H1 (cell line): Measurements from ENCODE around the gene TAB3. TPM values are rescaled to one million over a fixed set of nuclear protein-coding genes. Genes with fewer than 3 reads are reported as not detected.

Experiments
- CTCF ChIA-PET: fragments of 300-600 bp; sonication (Branson Sonifier 250); formaldehyde crosslinking; loops from one replicate; lab custom pipeline; 2021; ENCODE audit not compliant: partially characterized antibody; lab: Charles Lee
- POLR2A ChIA-PET: fragments of 300-600 bp; sonication (Branson Sonifier 250); formaldehyde crosslinking; loops from one replicate; lab custom pipeline; 2021; ENCODE audit warnings: inconsistent platforms; ENCODE audit not compliant: partially characterized antibody; lab: Charles Lee
- DNase-seq, 2 experiments: peaks; one replicate each; pipeline versions ENCODE4 v3.0.0 to v3.0.0-alpha.2; 2010 to 2022; ENCODE audit warnings: low spot score in 2 of 2, low read depth in 1 of 2, mixed read lengths in 1 of 2
- FAIRE-seq: peaks from 2 replicates; lab custom pipeline; 2011; peaks lifted over from hg19 to GRCh38; lab: Jason Lieb, UNC
- H2AFZ ChIP-seq: 2 replicates; pipeline ENCODE4 v1.8.1; 2012; ENCODE audit warnings: low read length, inconsistent platforms
- H2AK5ac ChIP-seq: 2 replicates; pipeline ENCODE4 v1.6.1; 2013; ENCODE audit warnings: low read depth, low read length
- H2BK120ac ChIP-seq: replicated peaks from 2 replicates; pipeline ENCODE3; 2013; ENCODE audit warnings: low read depth, low read length, inconsistent platforms
- H2BK12ac ChIP-seq: 2 replicates; pipeline ENCODE4 v1.6.1; 2013; ENCODE audit warnings: low read depth, low read length
- H2BK15ac ChIP-seq: 2 replicates; pipeline ENCODE4 v1.6.1; 2013; ENCODE audit warnings: low read length
- H2BK20ac ChIP-seq: 2 replicates; pipeline ENCODE4 v1.6.1; 2013; ENCODE audit warnings: low read length
- H2BK5ac ChIP-seq: 2 replicates; pipeline ENCODE4 v1.6.1; 2013; ENCODE audit warnings: low read depth, low read length
- H3K14ac ChIP-seq: 2 replicates; pipeline ENCODE4 v1.6.1; 2013; ENCODE audit warnings: inconsistent platforms; ENCODE audit not compliant: insufficient read length
- H3K18ac ChIP-seq: 2 replicates; pipeline ENCODE4 v1.6.1; 2013; ENCODE audit warnings: low read length; ENCODE audit errors: extremely low read depth
- H3K23ac ChIP-seq: 2 replicates; pipeline ENCODE4 v1.6.1; 2013; ENCODE audit warnings: inconsistent platforms; ENCODE audit not compliant: insufficient read length
- H3K23me2 ChIP-seq: 2 replicates; pipeline ENCODE4 v1.6.1; 2013; ENCODE audit warnings: low read depth, low read length
- H3K27ac ChIP-seq: 2 replicates; pipeline ENCODE4 v1.6.1; 2011; ENCODE audit warnings: low read depth, low read length, inconsistent platforms
- H3K27me3 ChIP-seq, 4 experiments: replicated peaks in 1 of 4; 1 replicate in 1 of 4; 2 replicates in 3 of 4; pipeline versions ENCODE4 v1.6.1 to v1.8.1; 2011 to 2013; ENCODE audit warnings: low read length in 3 of 4, mild to moderate bottlenecking in 3 of 4, inconsistent platforms in 2 of 4, mixed read lengths in 2 of 4, moderate library complexity in 1 of 4; ENCODE audit not compliant: control insufficient read depth in 3 of 4, insufficient read depth in 3 of 4; ENCODE audit errors: extremely low read depth in 1 of 4
- H3K36me3 ChIP-seq, 4 experiments: 2 replicates each; pipeline versions ENCODE4 v1.6.1 to v1.8.1; 2011 to 2013; ENCODE audit warnings: mild to moderate bottlenecking in 4 of 4, low read length in 3 of 4, moderate library complexity in 2 of 4, control low read depth in 1 of 4, inconsistent platforms in 1 of 4; ENCODE audit not compliant: insufficient read depth in 4 of 4, control insufficient read depth in 2 of 4
- H3K4ac ChIP-seq: replicated peaks from 2 replicates; pipeline ENCODE3; 2013; ENCODE audit warnings: low read length, low read depth, mixed read lengths, inconsistent platforms; ENCODE audit not compliant: insufficient read length
- H3K4me1 ChIP-seq, 4 experiments: replicated peaks in 1 of 4; 1 replicate in 1 of 4; 2 replicates in 3 of 4; pipeline versions ENCODE4 v1.6.1 to v1.8.1; 2011 to 2013; ENCODE audit warnings: low read length in 3 of 4, inconsistent platforms in 2 of 4, mixed read lengths in 1 of 4; ENCODE audit not compliant: insufficient read depth in 4 of 4, control insufficient read depth in 3 of 4
- H3K4me2 ChIP-seq, 2 experiments: 2 replicates each; pipeline versions ENCODE4 v1.6.1 to v1.8.1; 2011 to 2013; ENCODE audit warnings: low read depth in 2 of 2, low read length in 2 of 2, control low read depth in 1 of 2, inconsistent platforms in 1 of 2, mild to moderate bottlenecking in 1 of 2; ENCODE audit not compliant: insufficient read depth in 1 of 2
- H3K4me3 ChIP-seq, 4 experiments: fragments of 200-600, 300-600 bp in 1 of 4; sonication (generic), shearing (Covaris generic), sonication (Bioruptor Twin) in 1 of 4; 2 replicates each; pipeline versions ENCODE4 v1.5.1 to v1.8.1; 2011 to 2016; ENCODE audit warnings: low read length in 4 of 4, low read depth in 3 of 4, control low read depth in 2 of 4, inconsistent platforms in 2 of 4, mild to moderate bottlenecking in 2 of 4, mixed read lengths in 1 of 4, moderate library complexity in 1 of 4; ENCODE audit not compliant: insufficient read depth in 2 of 4; ENCODE audit errors: extremely low read depth in 1 of 4
- H3K56ac ChIP-seq: replicated peaks from 2 replicates; pipeline ENCODE3; 2013; ENCODE audit warnings: low read depth, mild to moderate bottlenecking, mixed read lengths, low read length, inconsistent platforms; ENCODE audit not compliant: insufficient read length
- H3K79me1 ChIP-seq: 2 replicates; pipeline ENCODE4 v1.6.1; 2013; ENCODE audit warnings: low read depth, low read length, control low read depth
- H3K79me2 ChIP-seq, 2 experiments: 2 replicates each; pipeline versions ENCODE4 v1.6.1 to v1.8.1; 2012 to 2013; ENCODE audit warnings: low read length in 2 of 2, mild to moderate bottlenecking in 2 of 2, inconsistent platforms in 1 of 2; ENCODE audit not compliant: insufficient read depth in 2 of 2, control insufficient read depth in 1 of 2
- H3K9ac ChIP-seq, 4 experiments: replicated peaks in 1 of 4; 1 replicate in 1 of 4; 2 replicates in 3 of 4; pipeline versions ENCODE4 v1.6.1 to v1.8.1; 2011 to 2013; ENCODE audit warnings: low read depth in 3 of 4, low read length in 3 of 4, control low read depth in 2 of 4, mild to moderate bottlenecking in 2 of 4, moderate library complexity in 2 of 4, inconsistent platforms in 1 of 4; ENCODE audit errors: extremely low read depth in 1 of 4
- H3K9me3 ChIP-seq, 2 experiments: 2 replicates each; pipeline versions ENCODE4 v1.6.1 to v1.8.1; 2012 to 2013; ENCODE audit warnings: mild to moderate bottlenecking in 2 of 2, moderate library complexity in 2 of 2, control low read depth in 1 of 2, inconsistent platforms in 1 of 2, low read depth in 1 of 2, low read length in 1 of 2, mixed read lengths in 1 of 2; ENCODE audit not compliant: insufficient read depth in 2 of 2
- H4K20me1 ChIP-seq, 2 experiments: replicated peaks in 1 of 2; 2 replicates each; pipeline versions ENCODE3 to v1.8.1; 2011 to 2013; ENCODE audit warnings: inconsistent platforms in 2 of 2, low read length in 2 of 2, mild to moderate bottlenecking in 1 of 2; ENCODE audit not compliant: insufficient read depth in 2 of 2, control insufficient read depth in 1 of 2
- H4K5ac ChIP-seq: 2 replicates; pipeline ENCODE4 v1.6.1; 2013; ENCODE audit warnings: low read length, low read depth, mixed read lengths, inconsistent platforms; ENCODE audit not compliant: insufficient read length
- H4K8ac ChIP-seq: 2 replicates; pipeline ENCODE4 v1.8.0; 2013; ENCODE audit warnings: mild to moderate bottlenecking, moderate library complexity, low read length, inconsistent platforms; ENCODE audit not compliant: insufficient read depth; ENCODE audit errors: extremely low read depth
- H4K91ac ChIP-seq: replicated peaks from 2 replicates; pipeline ENCODE3; 2013; ENCODE audit warnings: low read length, mixed read lengths, inconsistent platforms; ENCODE audit not compliant: insufficient read length
- BRCA1 ChIP-seq: IDR thresholded peaks from 2 replicates; pipeline ENCODE4 v1.6.1; 2012; ENCODE audit warnings: low read depth, low read length, improper control_type of control experiment
- CBX8 ChIP-seq: fragments of 300-800, 300-1000 bp; sonication (generic); IDR thresholded peaks from 2 replicates; pipeline ENCODE4 v1.7.1; 2016; ENCODE audit warnings: low read depth, low read length, borderline replicate concordance
- HDAC6 ChIP-seq: IDR thresholded peaks from one replicate; pipeline ENCODE4 v1.7.1; 2012; ENCODE audit warnings: low read depth, mild to moderate bottlenecking, inconsistent platforms, low read length, moderate library complexity
- KDM4A ChIP-seq: IDR thresholded peaks from one replicate; pipeline ENCODE4 v1.7.1; 2012; ENCODE audit warnings: low read depth, mild to moderate bottlenecking, moderate library complexity, low read length, inconsistent platforms; ENCODE audit not compliant: severe bottlenecking
- SP2 ChIP-seq: IDR thresholded peaks from 2 replicates; pipeline ENCODE4 v1.6.1; 2012; ENCODE audit warnings: mild to moderate bottlenecking, low read length, inconsistent platforms
- TBP ChIP-seq: IDR thresholded peaks from 2 replicates; pipeline ENCODE4 v1.6.1; 2011; ENCODE audit warnings: low read depth, low read length, improper control_type of control experiment
- WGBS, 2 experiments: shearing (Covaris generic) in 1 of 2; methylation state at CpG; one replicate each; pipeline versions ENCODE4 v1.1.6 to v1.1.7; 2013 to 2015; ENCODE audit warnings: low lambda C conversion rate in 2 of 2, mixed read lengths in 2 of 2, inconsistent platforms in 1 of 2, low coverage in 1 of 2, missing lambda C conversion rate in 1 of 2; ENCODE audit not compliant: insufficient replicate concordance in 2 of 2, insufficient coverage in 1 of 2, insufficient read length in 1 of 2; ENCODE audit errors: extremely low coverage in 1 of 2, missing lambda C conversion rate in 1 of 2; 5-methylcytosine and 5-hydroxymethylcytosine counted together
- polyA plus RNA-seq, 7 experiments: library from polyadenylated mRNA; depleted of rRNA in 3 of 7; stranded (reverse) in 5 of 7; unstranded in 2 of 7; fragments of >200 nt in 5 of 7; fragments of 200-250 nt in 2 of 7; gene quantifications; 1 replicate in 5 of 7; 2 replicates in 1 of 7; 4 replicates in 1 of 7; pipeline versions ENCODE4 v1.2.1 to v1.2.3, GENCODE V29; 2011 to 2013; ENCODE audit warnings: missing spikeins in 2 of 7, mixed read lengths in 2 of 7
- total RNA-seq: library from RNA; stranded (reverse); fragmentation: NEBNext Ultra II Directional; extraction: Animal tissue kit (Norgen Biotek cat#: 25700); gene quantifications from 2 replicates; pipeline ENCODE4 v1.2.1, GENCODE V29; 2021

Gene TAB3
- total and polyA plus RNA-seq, 2 of the 8 experiments (the other 6 are each of a cell fraction or from before 2014, with no cell fraction given) = 12.7 to 12.9 TPM

DNA sequence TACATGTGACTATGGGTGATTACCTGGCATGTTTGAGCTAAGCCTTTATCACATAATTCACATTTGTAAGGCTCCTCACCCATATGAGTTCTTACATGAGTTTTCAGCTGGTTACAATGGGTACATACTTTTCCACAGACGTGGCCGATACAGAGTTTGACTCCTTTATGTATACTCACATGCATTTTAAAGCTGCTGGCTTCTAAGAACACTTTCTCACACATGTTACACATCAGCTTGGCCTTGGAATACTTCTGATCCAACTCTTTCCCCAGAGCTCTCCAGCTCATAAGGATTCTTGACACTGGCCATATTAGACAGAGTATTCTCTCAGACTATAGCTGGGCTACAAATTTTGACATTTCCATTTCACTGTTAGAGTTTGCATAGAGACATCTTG lies 66.3 kb downstream of the TAB3 start:
- Histone ChIP-seq H2BK12ac (no peak overlapping the region), H3K9ac (no peak overlapping the region), H3K36me3 (no peaks in the 10 kb centered on the region), H2BK15ac (no peak overlapping the region), H3K23me2 (no peaks in the 10 kb centered on the region), H2BK120ac (no peak overlapping the region), H3K4ac (no peak overlapping the region), H3K56ac (no peak overlapping the region), H3K18ac (no peak overlapping the region), H4K91ac (no peak overlapping the region), H3K4me1 (peaks cover 0 to 5% (median 0%) of the 10 kb centered on the region in 4 experiments; a peak in 1 of 7 replicates), H2AK5ac (no peak overlapping the region), H3K4me2 (no peak overlapping the region), H3K79me2 (no peaks in the 10 kb centered on the region), H2AFZ (no peak overlapping the region), H3K9me3 (no peaks in the 10 kb centered on the region), H2BK5ac (no peak overlapping the region), H3K79me1 (no peaks in the 10 kb centered on the region), H3K27ac (no peak overlapping the region), H3K27me3 (no peaks in the 10 kb centered on the region), H3K23ac (no peak overlapping the region), H4K5ac (no peak overlapping the region), H2BK20ac (no peak overlapping the region), H3K4me3 (no peak overlapping the region), H4K8ac (no peak overlapping the region), H3K14ac (no peak overlapping the region), H4K20me1 (no peaks in the 10 kb centered on the region)
- DNase-seq (no peak), FAIRE-seq (no peak)
- ChIA-PET CTCF (interaction anchor here (0.6 to 1.4 kb wide), 4 partner anchors 42 to 284 kb away, joined by 3 to 5 read pairs (median 4); no protein-coding TSS in a partner anchor), POLR2A (no interaction called here)
- 79% methylated on average over 2 of the region's 2 CpGs; no CpG with 5 or more reads in 1 of the 2 experiments for WGBS, 2 experiments
- no peak for TF ChIP-seq CBX8
- TF ChIP-seq KDM4A = no peak
- TF ChIP-seq SP2 = no peak
- TF ChIP-seq TBP = no peak
- TF ChIP-seq HDAC6 = no peak
- TF ChIP-seq BRCA1 = no peak
